ENCODE data around the gene BEST4. TPM values are rescaled to one million over a fixed set of nuclear protein-coding genes. Genes with fewer than 3 reads are reported as not detected.
A peak's percentile ranks its signal among the peaks of the same experiment; 100 is the strongest.

The BEST4 gene
- total and polyA plus RNA-seq, 2 experiments from 2014 or later = 0.98 to 1.4 TPM

DNA sequence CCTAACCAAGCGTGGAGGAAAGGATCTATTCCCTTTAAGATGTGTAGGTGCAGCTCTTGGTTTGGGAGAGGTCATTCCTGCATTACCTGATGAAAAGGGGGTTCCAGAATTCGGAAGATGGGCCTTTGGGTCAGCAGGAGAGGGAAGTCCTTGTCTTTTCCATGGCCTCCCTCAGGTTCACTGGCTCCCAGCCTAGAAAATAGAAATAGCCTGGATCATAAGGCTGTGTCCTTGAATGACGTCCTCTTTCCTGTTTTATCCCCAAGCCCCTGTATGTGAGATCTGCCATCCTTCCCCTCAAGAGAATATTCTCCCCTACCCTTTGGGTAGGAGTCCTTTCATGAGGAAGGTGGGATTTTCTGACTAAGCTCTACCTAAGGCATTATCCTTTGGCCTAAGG, 27.1 kb downstream of the BEST4 start:
- no peak overlapping the region for H3K27ac ChIP-seq
- TF ChIP-seq CTCF (IDR thresholded peaks at IDR 0.05; ENCODE audit: low read depth, low read length) = no peak
- no peak overlapping the region for H3K4me3 ChIP-seq
- H3K27me3 ChIP-seq = no peaks in the 10 kb centered on the region
- no peaks in the 10 kb centered on the region for H3K4me1 ChIP-seq (ENCODE audit: low read depth)
- H3K9me3 ChIP-seq (ENCODE audit: low read depth) = no peaks in the 10 kb centered on the region
- peaks cover 8% of the 10 kb centered on the region for H3K36me3 ChIP-seq
- DNase-seq (ENCODE audit: low read depth in 1 of 2, low spot score in 1 of 2) = no peak

DNA sequence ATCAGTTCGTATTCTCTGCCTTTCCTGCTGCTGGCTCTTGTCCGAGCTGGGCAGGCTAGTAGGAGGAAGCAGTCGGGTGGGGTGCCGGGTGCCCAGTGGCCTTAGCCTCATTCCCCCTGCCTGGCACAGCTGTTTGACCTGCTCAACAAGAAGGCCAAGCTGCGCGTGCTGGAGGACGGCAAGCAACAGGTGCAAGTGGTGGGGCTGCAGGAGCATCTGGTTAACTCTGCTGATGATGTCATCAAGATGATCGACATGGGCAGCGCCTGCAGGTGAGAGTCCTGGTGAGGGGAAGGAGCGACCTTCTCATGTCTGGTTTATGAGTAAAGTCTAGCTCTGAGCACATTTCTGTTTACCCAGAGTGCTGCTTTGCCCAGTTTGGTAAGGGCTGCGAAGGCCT, 28.9 kb downstream of the BEST4 start:
- no peak for TF ChIP-seq CTCF (IDR thresholded peaks at IDR 0.05; ENCODE audit: low read depth, low read length)
- no peaks in the 10 kb centered on the region for H3K4me1 ChIP-seq (ENCODE audit: low read depth)

DNA sequence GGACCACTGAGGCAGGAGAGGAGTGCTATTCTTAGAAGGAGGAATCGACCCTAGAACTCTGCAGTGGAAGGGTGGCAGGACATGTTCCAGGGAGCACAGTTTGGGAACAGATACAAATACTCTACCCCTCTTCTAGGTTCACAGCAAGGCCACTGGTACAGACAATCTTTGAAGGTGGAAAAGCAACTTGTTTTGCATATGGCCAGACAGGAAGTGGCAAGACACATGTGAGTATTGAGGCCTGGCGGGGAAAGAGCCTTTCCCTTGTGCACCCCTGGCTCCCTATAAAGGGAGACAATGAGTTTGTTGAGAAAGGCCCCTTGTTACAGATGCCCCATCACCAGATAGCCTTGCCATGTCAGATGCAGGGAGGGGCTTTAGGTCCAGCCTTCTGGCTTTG, 30.6 kb downstream of the BEST4 start:
- no peak for DNase-seq (ENCODE audit: low read depth in 1 of 2, low spot score in 1 of 2)
- H3K27me3 ChIP-seq = no peaks in the 10 kb centered on the region
- no peaks in the 10 kb centered on the region for H3K9me3 ChIP-seq (ENCODE audit: low read depth)
- no peak overlapping the region for H3K27ac ChIP-seq
- peaks cover 10% of the 10 kb centered on the region for H3K36me3 ChIP-seq
- H3K4me1 ChIP-seq (ENCODE audit: low read depth) = no peaks in the 10 kb centered on the region
- no peak for TF ChIP-seq CTCF (IDR thresholded peaks at IDR 0.05; ENCODE audit: low read depth, low read length)
- H3K4me3 ChIP-seq = no peak overlapping the region

More for the DNA sequence above, 28.9 kb downstream of the BEST4 start:
- Histone ChIP-seq H3K9me3 (ENCODE audit: low read depth) (no peaks in the 10 kb centered on the region), H3K27ac (no peak overlapping the region), H3K27me3 (no peaks in the 10 kb centered on the region), H3K4me3 (no peak overlapping the region), H3K36me3 (peaks cover 10% of the 10 kb centered on the region)
- no peak for DNase-seq (ENCODE audit: low read depth in 1 of 2, low spot score in 1 of 2)

GRCh38 chr1:44747878-44748277, 40.1 kb downstream of the BEST4 start:
- no peak overlapping the region for H3K27ac ChIP-seq
- DNase-seq (ENCODE audit: low read depth in 1 of 2, low spot score in 1 of 2) = no peak
- TF ChIP-seq CTCF (IDR thresholded peaks at IDR 0.05; ENCODE audit: low read depth, low read length) = no peak
- no peaks in the 10 kb centered on the region for H3K9me3 ChIP-seq (ENCODE audit: low read depth)
- H3K4me1 ChIP-seq (ENCODE audit: low read depth) = no peaks in the 10 kb centered on the region
- peaks cover 7% of the 10 kb centered on the region for H3K36me3 ChIP-seq
- H3K27me3 ChIP-seq = no peaks in the 10 kb centered on the region
- no peak overlapping the region for H3K4me3 ChIP-seq

- TF ChIP-seq CTCF (IDR thresholded peaks at IDR 0.05; ENCODE audit: low read depth, low read length) = no peak
- H3K4me3 ChIP-seq = no peak overlapping the region
- H3K27me3 ChIP-seq = no peaks in the 10 kb centered on the region
- DNase-seq (ENCODE audit: low read depth in 1 of 2, low spot score in 1 of 2) = no peak
- no peaks in the 10 kb centered on the region for H3K9me3 ChIP-seq (ENCODE audit: low read depth)
- H3K4me1 ChIP-seq (ENCODE audit: low read depth) = no peaks in the 10 kb centered on the region
- H3K36me3 ChIP-seq = peaks cover 3% of the 10 kb centered on the region
- no peak overlapping the region for H3K27ac ChIP-seq
These were observed 44.8 kb downstream of the BEST4 start for GRCh38 chr1:44743211-44743610.

DNA sequence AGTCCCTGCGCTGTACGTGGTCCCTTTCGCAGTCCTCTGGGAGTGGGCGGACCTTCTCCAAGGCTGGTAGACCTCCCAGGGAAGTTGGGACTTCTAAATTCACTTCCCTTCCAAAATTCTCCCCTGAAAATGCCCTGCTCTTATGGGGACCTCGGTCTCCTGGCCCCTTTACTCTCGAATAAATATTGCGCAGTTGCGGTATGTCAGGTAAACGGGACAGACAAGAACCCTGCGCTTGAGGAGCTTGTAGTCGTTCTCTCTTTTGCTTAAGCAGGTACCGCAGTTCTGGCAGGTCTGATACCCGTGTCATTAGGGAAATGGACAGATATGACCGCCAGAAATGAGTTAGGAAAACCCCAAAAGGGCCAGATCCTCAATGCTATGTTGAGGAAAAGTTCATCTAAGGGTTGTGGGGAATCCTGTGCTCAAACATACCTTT, 47.8 kb downstream of the BEST4 start:
- no peak for TF ChIP-seq CTCF (IDR thresholded peaks at IDR 0.05; ENCODE audit: low read depth, low read length)
- H3K36me3 ChIP-seq = no peaks in the 10 kb centered on the region
- no peaks in the 10 kb centered on the region for H3K9me3 ChIP-seq (ENCODE audit: low read depth)
- H3K4me1 ChIP-seq (ENCODE audit: low read depth) = no peaks in the 10 kb centered on the region
- peak overlapping the region; percentile 67 for H3K4me3 ChIP-seq
- H3K27ac ChIP-seq = peak overlapping the region; percentile 63
- no peaks in the 10 kb centered on the region for H3K27me3 ChIP-seq
- DNase-seq (ENCODE audit: low read depth in 1 of 2, low spot score in 1 of 2) = no peak
